SKM-1 (cell line): ENCODE data around the gene GABRB1.

Experiments used
- DNase-seq: peaks from one replicate; lab custom pipeline; 2025; ENCODE audit not compliant: unreplicated experiment; lab: John Stamatoyannopoulos, UW

The GABRB1 gene

DNA sequence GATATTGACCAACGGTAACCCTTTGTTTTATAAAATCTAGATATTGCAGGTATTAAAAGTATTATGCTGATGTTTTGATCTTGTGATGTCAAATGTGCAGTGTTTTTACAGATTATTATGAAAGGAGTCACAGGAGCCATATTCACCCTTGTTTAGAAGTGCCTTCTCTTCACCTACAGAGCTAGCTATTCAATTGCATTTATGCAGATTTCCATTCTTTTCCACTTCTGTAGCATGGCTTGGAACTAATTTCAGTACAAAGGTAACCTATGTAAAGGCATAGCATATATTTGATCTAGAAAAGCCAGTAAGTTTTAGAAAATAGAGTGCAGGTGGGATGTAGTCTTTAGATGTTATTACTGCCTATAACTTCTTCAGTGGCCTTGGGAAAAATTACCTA, 176.2 kb downstream of the GABRB1 start:
- no peak for DNase-seq

DNA sequence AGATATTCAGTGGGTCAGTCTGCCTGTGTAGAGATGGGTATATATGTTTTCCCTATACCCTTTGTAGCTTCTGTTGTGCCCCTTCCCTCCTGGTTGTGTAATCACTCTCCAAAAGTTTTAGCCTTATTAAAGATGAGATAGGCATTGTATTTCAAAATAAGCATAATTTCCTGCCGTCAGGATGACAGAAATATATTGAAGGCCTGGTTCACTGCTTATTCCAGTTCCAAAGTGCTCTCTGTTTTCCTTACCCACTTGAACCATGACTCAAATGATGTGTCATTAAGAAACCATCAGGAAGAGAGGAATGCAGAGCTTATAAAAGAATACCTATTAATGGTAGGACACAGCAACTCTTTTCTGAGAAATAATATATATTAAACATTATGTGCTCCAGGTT, 178.5 kb downstream of the GABRB1 start:
- no peak for DNase-seq

DNA sequence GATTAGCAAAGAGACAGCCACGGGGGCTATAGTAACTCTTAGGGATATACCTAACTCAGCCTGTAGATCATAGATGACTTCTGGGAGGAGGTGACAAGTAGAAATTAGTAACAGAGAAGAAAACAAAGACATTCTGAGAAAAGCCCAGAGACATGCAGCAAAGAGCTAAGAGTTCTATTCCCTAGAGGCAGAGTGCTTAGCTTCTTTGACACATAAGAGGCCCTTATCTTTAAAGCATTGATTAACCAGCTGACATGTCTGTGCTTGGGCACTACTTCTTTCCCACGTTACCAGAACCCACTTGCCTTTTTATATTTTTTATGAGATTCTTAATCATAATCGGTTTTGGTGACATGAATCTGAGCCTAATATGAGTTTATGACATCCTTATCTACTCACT, 179.5 kb downstream of the GABRB1 start:
- DNase-seq: no peak

DNA sequence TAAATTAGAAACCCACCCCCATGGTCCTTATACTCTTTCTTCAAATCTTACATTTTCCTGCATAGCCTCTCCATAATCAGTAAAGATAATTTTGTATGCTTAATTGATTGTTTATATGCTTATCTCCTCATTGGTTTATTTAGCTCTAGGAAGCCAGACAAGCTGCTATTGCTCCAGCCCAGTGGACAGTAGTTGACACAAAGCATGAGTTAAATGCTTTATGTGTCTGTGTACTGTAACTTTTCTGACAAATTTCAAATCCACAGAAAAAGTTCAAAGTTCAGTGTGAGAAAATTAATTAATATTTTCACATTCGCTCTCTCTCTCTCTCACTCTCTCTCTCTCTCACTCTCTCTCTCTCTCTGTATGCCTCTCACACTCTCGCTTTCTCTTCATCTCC, 181.7 kb downstream of the GABRB1 start:
- DNase-seq: no peak

DNA sequence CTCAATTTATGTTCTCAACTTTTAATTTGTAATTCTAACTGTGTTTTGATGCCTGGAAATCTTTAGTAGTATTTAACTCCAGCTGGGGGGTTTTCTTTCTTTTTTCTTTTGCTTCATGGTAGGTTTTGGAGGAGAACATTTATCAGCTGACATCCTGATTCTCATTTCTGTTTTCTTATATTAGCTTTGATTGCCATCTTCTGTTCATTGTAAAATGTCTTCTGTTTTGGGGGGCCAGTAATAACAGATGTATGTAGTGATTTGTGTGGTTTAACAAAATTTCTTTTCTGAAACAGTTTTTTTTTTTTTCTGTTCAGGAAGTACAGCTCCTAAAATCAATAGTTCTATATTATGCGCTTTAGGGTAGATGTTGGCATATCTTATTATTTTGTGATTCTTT, 182.2 kb downstream of the GABRB1 start:
- no peak for DNase-seq

DNA sequence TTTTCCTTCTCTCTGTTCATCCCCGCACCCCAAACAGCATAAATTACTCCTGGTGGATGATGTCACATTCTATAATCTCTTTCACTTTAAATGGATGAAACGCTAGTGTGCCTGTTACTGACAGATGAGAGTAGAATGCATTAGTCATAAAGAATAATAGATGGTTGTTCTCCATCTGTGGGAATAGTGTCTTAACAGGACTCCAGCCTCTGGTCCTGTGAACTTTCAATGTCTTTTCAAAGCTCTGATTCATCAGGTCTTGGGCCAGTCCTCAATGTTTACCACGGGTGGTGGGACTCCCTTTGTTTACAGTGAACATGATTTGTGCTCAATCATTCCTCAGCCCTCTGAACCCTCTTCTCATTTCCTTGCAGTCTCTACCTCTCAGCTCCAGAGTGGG, 182.6 kb downstream of the GABRB1 start:
- DNase-seq: no peak

DNA sequence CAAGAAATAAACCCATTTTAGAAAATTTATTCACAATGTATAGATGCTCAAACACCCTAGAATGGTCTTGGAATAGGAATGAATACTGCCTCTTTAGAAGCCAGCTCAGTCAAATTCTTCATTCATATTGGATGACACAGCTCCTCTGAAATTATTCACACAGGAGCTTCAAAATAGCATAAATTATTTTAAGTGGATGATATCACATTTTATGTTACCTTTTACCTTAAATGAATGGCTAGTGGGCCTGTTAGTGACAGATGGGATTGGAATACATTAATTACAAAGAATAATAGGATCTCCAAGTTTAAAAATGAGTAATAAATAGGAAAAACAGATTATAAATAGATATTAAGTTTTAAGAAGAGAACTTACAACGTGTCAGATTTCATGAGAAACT, 184.4 kb downstream of the GABRB1 start:
- no peak for DNase-seq

DNA sequence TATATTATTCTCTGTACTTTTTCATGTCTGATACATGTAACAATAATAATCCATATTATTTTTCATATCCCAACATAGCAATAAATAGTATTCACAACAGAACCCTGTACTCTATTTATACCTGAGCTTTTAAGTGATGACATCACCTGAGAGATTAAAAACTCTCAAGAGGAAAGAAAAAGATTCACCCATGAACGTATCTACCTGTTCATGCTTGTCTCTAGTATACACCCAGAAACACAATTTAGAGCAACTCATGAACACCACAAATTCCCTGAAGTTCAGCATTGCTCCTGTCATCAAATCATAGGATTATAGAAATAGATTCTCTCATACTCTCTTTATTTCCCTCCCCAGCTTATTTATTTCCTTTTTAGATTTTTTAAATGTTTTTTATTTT, 185.9 kb downstream of the GABRB1 start:
- no peak for DNase-seq

DNA sequence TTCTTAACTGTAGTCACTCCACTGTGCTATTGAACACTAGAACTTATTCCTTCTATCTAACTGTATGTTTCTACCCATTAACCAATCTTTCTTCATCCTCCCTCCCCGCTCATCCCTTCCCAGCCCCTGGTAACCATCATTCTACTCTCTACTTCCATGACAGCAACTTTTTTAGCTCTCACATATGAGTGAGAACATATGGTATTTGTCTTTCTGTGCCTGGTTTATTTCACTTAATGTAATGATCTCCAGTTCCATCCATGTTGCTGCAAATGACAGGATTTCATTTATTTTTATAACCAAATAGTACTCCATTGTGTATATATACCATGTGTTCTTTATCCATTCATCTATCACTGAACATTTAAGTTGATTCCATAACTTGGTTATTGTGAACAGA, 186.5 kb downstream of the GABRB1 start:
- DNase-seq: no peak

DNA sequence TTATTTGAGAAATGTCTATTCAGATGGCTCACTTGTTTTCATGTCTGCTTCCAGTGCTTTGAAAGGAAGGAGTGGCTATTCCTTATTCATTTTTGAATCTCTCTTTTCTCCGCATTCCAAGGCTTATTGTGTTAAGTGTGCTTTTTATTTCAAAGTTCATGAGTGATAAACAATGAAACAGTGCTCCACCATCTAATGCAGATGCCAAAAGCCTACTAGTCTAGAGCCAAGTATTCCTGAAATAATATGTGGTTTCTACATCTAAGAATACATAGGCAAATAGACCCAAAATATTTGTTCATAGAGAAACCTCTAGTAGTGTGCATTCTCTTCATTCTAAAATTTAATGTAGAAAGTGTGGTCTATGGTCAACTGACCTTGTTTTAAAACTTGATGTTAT, 187.3 kb downstream of the GABRB1 start:
- DNase-seq: no peak

DNA sequence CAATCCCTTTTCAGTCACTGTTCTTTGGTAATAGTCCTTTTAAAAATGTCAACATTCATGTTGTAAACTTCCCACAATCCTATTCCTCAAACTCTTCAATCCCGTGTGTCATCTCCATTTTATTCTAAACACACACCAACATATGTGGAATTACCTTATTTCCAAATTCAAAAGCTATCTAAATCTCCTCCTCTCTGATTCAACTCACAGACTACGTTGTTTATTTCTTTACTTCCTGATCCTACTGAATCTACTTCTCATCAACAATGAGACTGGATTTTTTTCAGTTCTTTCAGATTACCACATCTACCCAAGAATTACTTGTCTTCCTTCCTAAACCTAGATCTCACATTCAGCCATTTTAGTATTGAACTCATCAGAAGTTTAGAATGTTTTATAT, 188.2 kb downstream of the GABRB1 start:
- DNase-seq: no peak

DNA sequence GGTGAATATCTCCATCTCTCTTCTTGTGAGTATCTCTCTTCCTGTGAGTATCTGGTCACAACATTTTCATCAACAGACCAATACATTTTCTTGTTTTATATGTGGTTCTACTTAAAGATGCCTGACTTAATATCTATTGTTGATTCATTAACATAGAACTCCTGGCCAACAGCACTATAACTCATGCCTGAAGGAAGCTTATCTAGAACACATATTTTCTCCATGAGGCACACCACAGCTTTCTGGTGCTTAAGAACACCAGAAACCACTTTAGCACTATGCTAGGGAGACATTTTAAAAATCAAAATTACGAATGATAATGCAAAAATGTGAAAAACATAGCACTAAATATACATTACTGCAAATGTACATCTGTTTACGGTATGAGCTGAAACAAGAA, 190.4 kb downstream of the GABRB1 start:
- no peak for DNase-seq

DNA sequence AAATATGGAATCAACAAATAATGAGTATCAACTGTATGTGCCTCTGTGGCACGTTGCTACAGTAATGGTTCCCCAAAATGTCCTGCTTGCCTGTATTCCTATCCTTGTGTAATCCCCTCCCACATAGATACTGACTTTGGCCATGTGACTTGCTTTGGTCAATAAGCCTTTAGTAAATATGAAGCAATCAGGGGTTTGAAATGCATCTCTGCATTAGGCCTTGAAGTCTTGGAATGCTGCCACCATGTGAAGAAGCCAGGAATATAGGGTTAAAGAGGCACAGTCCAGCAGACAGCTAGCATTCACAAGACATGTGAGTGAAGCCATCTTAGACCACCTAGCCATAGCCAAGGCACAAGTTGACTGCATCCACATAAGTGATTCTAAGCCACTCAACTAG, 190.9 kb downstream of the GABRB1 start:
- no peak for DNase-seq

DNA sequence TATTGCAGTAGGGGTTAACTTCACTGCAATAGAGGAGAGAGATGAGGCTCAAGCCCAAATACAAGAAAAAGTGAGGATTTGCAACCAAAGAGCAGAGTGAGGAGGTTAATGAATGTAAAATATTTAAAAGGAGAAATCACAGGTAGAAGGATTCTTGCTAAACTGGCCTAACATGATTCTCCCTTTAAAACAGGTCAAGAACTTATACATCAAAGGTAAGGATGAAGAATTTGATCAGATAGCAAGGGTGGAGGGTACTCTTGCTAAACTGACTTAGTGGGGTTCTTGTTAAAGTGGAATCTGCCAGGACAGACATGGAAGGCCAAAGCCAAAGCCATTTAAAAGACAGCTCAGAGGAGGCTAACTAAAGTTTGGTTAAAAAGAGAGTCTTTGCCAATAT, 193.0 kb downstream of the GABRB1 start:
- DNase-seq: no peak

DNA sequence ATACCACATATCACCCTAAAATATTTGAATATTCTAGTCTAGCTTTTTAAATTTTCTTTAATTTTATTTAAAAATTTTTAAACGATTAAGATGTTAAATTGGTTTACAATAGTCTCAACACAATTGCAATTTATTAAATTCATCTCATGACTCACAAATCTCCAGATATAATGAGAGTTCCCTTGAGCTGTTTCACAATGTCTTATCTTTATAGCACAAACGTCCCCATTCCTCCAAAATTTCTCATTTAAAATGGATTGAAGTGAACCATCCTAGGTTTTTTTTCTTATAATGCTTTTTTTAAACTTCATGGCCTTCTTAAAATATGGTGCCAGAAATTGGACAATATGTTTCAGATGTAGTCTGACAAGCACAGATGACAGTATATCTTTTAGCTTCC, 204.4 kb downstream of the GABRB1 start:
- DNase-seq: no peak

DNA sequence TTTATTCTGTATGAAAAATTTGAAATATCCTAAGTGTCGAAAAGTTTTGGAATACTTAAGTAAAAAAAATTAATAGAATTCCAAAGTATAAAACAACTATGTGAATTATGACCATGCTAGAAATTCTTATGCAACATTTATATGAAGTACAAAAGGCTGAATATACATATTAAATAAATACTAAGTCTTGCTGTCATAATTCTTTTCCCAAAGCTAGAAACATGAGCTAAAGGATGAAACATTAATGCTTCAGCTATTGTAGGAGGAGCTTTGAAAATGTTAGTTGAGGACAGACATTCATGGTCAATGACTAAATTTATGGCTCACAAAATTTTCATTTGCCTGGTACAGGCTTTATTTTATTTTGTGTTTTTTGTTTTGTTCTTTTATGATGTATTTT, 207.3 kb downstream of the GABRB1 start:
- no peak for DNase-seq

DNA sequence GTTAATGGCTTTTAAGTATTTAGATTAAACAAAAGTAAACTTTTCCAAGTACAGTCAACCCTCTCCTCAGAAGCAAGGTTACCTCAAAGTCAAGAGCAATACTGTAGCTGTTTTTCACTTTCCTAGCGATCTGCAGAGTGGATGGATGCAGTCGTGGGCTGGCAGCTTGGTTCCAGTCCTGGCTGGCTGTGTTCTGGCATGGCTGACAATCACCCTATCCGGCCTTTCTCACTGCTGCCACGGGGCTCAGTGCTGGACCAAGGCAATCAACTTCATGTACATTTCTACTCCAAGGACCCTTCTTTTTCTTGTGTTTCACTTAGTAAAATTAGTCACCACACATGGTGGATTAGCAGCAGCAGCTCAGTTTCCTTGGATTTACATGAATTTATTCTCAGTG, 208.3 kb downstream of the GABRB1 start:
- no peak for DNase-seq

DNA sequence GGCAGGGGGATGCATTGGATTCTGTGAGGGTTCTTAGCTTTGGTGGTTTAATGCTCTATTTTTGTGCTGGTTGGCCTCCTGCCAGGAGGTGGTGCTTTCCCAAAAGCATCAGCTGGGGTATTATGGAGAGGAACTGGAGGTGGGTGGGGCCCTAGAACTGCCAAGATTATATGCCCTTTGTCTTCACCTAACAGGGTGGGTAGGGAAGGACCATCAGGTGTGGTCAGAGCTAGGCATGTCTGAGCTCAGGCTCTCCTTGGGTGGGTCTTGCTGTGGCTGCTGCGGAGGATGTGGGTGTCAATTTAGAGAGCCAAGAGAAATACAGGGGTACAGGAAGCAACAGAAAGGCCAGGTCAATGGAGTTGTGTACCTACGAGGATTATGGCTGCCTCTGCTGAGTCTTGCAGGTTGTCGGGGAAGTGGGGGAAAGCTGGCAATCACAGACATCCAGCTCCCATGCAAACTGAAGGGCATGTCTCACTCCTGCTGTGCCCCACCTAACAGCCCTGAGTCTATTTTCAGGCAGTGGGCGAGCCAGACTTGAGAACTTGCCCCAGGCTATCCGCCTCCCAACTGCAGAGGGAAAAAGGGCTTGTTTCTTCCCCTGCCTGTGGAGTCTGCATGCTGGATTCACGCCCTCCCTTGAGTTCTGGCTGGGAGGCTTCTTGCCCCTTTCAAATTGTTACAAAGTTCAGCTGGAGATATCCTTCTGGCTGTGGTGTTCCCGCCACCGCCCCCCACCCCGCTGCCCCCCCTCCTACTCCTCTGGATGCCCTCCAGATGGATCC, 220.2 kb downstream of the GABRB1 start:
- DNase-seq: no peak

DNA sequence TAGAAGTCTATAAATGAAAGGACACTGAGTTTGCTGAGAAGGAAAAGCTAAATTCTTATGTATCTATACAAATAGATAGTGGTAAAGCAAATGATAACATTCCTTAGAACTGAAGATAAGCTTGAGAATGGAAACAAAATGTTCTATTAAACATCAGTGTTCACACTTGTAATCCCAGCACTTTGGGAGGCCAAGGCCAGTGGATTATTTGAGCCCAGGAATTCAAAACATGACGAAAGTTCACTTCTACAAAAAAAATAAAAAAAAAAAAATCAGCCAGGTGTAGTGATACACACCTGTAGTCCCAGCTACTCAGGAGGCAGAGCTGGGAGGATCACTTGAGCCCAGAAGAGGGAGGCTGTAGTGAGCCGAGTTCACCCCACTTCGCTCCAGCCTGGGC, 232.4 kb downstream of the GABRB1 start:
- DNase-seq: no peak

DNA sequence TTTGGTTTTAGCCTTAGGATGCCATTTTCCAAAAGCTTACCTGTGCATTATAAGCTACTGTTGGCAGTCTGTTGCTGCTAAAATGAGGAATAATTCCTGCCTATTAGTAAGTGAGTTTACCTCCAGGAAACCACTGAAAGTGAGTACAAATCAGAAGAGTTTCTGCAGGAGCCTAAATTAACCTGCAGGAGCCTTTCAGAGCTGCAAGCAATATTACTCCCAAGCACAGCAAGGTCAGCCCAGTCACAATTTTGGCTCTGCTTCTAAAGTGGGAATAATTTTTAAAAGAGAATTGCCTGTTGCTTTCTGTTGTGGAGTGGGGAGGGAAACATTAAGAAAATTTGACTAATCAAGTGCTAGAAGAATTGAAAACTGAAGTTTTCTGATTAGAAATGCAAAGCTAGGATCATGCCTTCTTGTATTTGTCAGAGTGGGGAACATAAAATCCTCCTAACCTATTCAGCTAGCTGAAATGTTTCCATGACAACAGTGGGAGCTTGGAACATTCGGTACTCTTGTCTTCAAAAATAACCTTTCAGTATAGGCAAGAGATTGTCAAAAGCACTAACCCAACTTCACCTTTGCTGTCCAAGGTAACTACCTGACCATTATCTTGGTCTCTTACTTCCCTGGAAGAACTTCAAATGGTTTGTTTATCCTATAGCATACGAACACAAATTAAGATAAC, 239.0 kb downstream of the GABRB1 start:
- no peak for DNase-seq

DNA sequence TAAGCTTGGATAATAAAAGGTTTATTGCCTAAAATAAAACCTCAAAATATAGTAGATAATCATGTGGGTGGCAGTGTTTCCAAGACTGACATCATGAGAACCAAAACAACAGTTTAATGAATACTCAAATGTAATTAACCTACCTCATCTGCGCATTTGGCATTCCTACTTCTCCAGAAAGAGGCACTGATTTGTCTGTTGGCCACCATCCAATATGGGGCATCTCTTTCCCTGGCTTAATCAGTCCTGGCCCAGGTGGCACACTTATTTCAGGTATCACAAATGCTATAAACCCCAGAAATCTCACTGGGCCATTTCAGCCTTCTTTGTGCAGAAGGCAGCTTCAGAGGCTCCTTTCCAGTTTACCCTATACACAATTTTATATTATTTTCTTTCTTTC, 239.9 kb downstream of the GABRB1 start:
- no peak for DNase-seq

DNA sequence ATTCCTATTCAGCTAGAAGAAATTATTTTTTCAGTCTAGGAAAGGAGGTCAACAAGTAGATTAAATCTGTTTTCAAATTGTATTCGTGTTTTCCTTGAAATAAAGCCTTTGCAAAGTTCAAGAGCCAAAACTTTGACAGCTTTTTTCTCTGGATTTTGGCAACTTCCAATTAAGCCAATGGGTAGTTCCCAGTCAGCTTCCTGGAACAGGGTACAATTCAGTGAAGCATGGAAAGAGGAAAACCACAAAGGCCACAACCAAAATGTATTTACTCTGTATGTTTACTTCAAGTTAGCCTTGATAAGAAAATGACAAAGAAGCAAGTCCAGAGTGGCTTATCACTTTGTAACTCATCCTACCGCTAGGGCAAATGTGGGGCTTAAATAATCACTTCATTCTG, 243.5 kb downstream of the GABRB1 start:
- DNase-seq: no peak

DNA sequence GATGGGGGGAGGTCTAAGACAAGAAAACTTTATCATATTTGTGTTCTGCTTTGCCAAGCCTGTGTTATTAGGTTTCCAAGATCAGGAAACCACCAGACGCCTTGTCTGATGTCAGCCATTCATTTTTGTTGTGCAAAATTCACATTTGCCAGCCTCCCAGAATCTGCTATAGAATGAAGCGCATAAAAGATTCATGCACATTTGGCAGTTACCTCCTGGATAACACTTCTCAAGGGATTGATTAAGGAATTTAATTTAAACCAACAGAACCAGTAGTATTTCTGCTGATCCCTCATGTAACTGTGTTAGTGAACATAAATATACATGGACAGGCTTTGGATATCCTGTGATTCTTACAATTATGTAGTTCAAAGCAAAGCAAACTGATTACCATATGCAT, 244.2 kb downstream of the GABRB1 start:
- DNase-seq: no peak
